ENCODE data around the gene LYPD8. TPM values are rescaled to one million over a fixed set of nuclear protein-coding genes. Genes with fewer than 3 reads are reported as not detected.

The LYPD8 gene
- total and polyA plus RNA-seq, 2 of the 8 experiments (the other 6 are each of a cell fraction or from before 2014, with no cell fraction given): not detected

DNA sequence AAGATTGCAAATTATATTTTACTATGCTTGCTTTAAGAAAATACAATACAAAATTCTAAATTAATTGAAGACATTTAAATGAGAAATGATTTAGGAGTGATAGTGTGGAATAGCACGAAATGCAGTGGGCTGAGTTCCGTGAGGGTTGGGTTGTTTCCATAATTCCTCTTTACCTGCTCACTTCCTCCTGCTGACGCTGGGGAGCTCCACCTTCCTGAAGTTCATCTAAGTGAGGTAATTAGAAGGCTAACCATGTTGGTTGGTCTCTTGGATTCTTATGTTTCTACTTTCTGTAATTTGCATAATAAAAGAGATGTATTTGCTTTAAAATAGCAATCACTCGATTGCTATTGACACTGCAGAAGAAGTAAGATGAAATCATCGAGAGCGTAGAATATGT lies 57.7 kb downstream of the LYPD8 start:
- H2AFZ ChIP-seq (ENCODE audit: low read length): no peak overlapping the region
- no peak overlapping the region for H2AK5ac ChIP-seq (ENCODE audit: low read depth, low read length)
- FAIRE-seq (no peak), DNase-seq (ENCODE audit: low read depth in 1 of 2, low spot score in 2 of 2) (no peak)
- 80% methylated on average over 6 of the region's 6 CpGs; no CpG with 5 or more reads in 1 of the 2 experiments for WGBS, 2 experiments (ENCODE audit: extremely low coverage in 1 of 2, insufficient coverage in 1 of 2, insufficient read length in 1 of 2, insufficient replicate concordance in 2 of 2, low coverage in 1 of 2, low lambda C conversion rate in 2 of 2, missing lambda C conversion rate in 1 of 2)
- no peak overlapping the region for H2BK5ac ChIP-seq (ENCODE audit: low read depth, low read length)
- ChIA-PET CTCF (ENCODE audit: partially characterized antibody) (interaction anchor here (0.6 kb wide), 1 partner anchor 11 kb away, joined by 3 read pairs; no protein-coding TSS in a partner anchor), POLR2A (ENCODE audit: partially characterized antibody) (no interaction called here)
- no peaks in the 10 kb centered on the region for H3K27me3 ChIP-seq (replicated peaks in 1 of 4; ENCODE audit: control insufficient read depth in 3 of 4, extremely low read depth in 1 of 4, insufficient read depth in 3 of 4, low read length in 3 of 4)
- no peak overlapping the region for H3K4me2 ChIP-seq (ENCODE audit: insufficient read depth in 1 of 2, low read depth in 2 of 2, low read length in 2 of 2)
- H2BK120ac ChIP-seq (replicated peaks; ENCODE audit: low read depth, low read length): no peak overlapping the region
- no peak overlapping the region for H3K4me3 ChIP-seq (ENCODE audit: extremely low read depth in 1 of 4, insufficient read depth in 2 of 4, low read depth in 3 of 4, low read length in 4 of 4)
- no peak overlapping the region for H2BK20ac ChIP-seq (ENCODE audit: low read length)
- no peak overlapping the region for H4K91ac ChIP-seq (replicated peaks; ENCODE audit: insufficient read length, low read length)
- H3K9ac ChIP-seq (replicated peaks in 1 of 4; ENCODE audit: extremely low read depth in 1 of 4, low read depth in 3 of 4, low read length in 3 of 4): no peak overlapping the region
- H2BK15ac ChIP-seq (ENCODE audit: low read length): no peak overlapping the region
- no peak overlapping the region for H2BK12ac ChIP-seq (ENCODE audit: low read depth, low read length)
- peaks cover 2% of the 10 kb centered on the region; the same call in 1 of the 2 replicates for H3K23me2 ChIP-seq (ENCODE audit: low read depth, low read length)
- no peak overlapping the region for H3K27ac ChIP-seq (ENCODE audit: low read depth, low read length)
- H3K9me3 ChIP-seq (ENCODE audit: insufficient read depth in 2 of 2, low read depth in 1 of 2, low read length in 1 of 2): peaks cover 60 to 68% of the 10 kb centered on the region in 2 experiments
- H3K79me1 ChIP-seq (ENCODE audit: low read depth, low read length): no peaks in the 10 kb centered on the region
- H3K56ac ChIP-seq (replicated peaks; ENCODE audit: insufficient read length, low read depth, low read length): no peak overlapping the region
- no peak overlapping the region for H4K8ac ChIP-seq (ENCODE audit: extremely low read depth, insufficient read depth, low read length)
- no peak overlapping the region for H3K23ac ChIP-seq (ENCODE audit: insufficient read length)
- H3K18ac ChIP-seq (ENCODE audit: extremely low read depth, low read length): no peak overlapping the region
- H3K4ac ChIP-seq (replicated peaks; ENCODE audit: insufficient read length, low read depth, low read length): no peak overlapping the region
- H3K79me2 ChIP-seq (ENCODE audit: control insufficient read depth in 1 of 2, insufficient read depth in 2 of 2, low read length in 2 of 2): no peaks in the 10 kb centered on the region
- no peaks in the 10 kb centered on the region for H4K20me1 ChIP-seq (replicated peaks in 1 of 2; ENCODE audit: control insufficient read depth in 1 of 2, insufficient read depth in 2 of 2, low read length in 2 of 2)
- no peaks in the 10 kb centered on the region; a peak in 1 of 8 replicates for H3K36me3 ChIP-seq (ENCODE audit: control insufficient read depth in 2 of 4, insufficient read depth in 4 of 4, low read length in 3 of 4)
- no peak overlapping the region for H4K5ac ChIP-seq (ENCODE audit: insufficient read length, low read depth, low read length)
- H3K14ac ChIP-seq (ENCODE audit: insufficient read length): no peak overlapping the region
- H3K4me1 ChIP-seq (replicated peaks in 1 of 4; ENCODE audit: control insufficient read depth in 3 of 4, insufficient read depth in 4 of 4, low read length in 3 of 4): no peaks in the 10 kb centered on the region
- no peak for TF ChIP-seq TBP (IDR thresholded peaks at IDR 0.05; ENCODE audit: low read depth, low read length)
- no peak for TF ChIP-seq YY1 (IDR thresholded peaks at IDR 0.05; ENCODE audit: low read depth, low read length)
- TF ChIP-seq TAF1 (IDR thresholded peaks at IDR 0.05; ENCODE audit: low read depth, low read length): no peak
- TF ChIP-seq, protein P1, sequence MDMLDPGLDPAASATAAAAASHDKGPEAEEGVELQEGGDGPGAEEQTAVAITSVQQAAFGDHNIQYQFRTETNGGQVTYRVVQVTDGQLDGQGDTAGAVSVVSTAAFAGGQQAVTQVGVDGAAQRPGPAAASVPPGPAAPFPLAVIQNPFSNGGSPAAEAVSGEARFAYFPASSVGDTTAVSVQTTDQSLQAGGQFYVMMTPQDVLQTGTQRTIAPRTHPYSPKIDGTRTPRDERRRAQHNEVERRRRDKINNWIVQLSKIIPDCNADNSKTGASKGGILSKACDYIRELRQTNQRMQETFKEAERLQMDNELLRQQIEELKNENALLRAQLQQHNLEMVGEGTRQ (IDR thresholded peaks at IDR 0.05; ENCODE audit: low read length): no peak
- TF ChIP-seq KDM4A (IDR thresholded peaks at IDR 0.05; ENCODE audit: low read depth, low read length, severe bottlenecking): no peak
- no peak for TF ChIP-seq RFX5 (IDR thresholded peaks at IDR 0.05; ENCODE audit: borderline replicate concordance, low read depth, low read length)
- no peak for TF ChIP-seq SIRT6 (IDR thresholded peaks at IDR 0.05; ENCODE audit: low read length)
- no peak for TF ChIP-seq CTCF (IDR thresholded peaks at IDR 0.05; ENCODE audit: control extremely low read depth in 1 of 3, insufficient read depth in 1 of 3, low read depth in 1 of 3, low read length in 3 of 3)
- TF ChIP-seq CTBP2 (IDR thresholded peaks at IDR 0.05; ENCODE audit: borderline replicate concordance, insufficient read depth, insufficient read length, low read length): no peak
- no peak for TF ChIP-seq TCF12 (IDR thresholded peaks at IDR 0.05; ENCODE audit: low read depth, low read length)
- no peak for TF ChIP-seq POU5F1 (IDR thresholded peaks at IDR 0.05; ENCODE audit: low read depth, low read length)

All from H1 (cell line).